ENCODE data around the gene CACNA2D3. TPM values are rescaled to one million over a fixed set of nuclear protein-coding genes. Genes with fewer than 3 reads are reported as not detected.

The CACNA2D3 gene
- total RNA-seq, 4 donors from 2014 or later = 0.30 to 9.6 (median 3.9) TPM

GRCh38 chr3:54309601-54310000 is 187.2 kb downstream of the CACNA2D3 start:
- H3K36me3 ChIP-seq = no peaks in the 10 kb centered on the region

GRCh38 chr3:54311211-54311747 is 188.9 kb downstream of the CACNA2D3 start:
- TF ChIP-seq POLR2A (IDR thresholded peaks at IDR 0.05) = no peak
- TF ChIP-seq CTCF (IDR thresholded peaks at IDR 0.05) = no peak
- TF ChIP-seq EP300 (IDR thresholded peaks at IDR 0.05) = no peak
- H3K27me3 ChIP-seq = no peaks in the 10 kb centered on the region
- no peaks in the 10 kb centered on the region for H3K4me1 ChIP-seq
- H3K36me3 ChIP-seq = no peaks in the 10 kb centered on the region
- WGBS, 2 donors = 78 to 91% methylated on average over 6 of the region's 6 CpGs
- DNase-seq (ENCODE audit: low spot score in 2 of 2) = no peak
- H3K27ac ChIP-seq = no peak overlapping the region
- peaks cover 0 to 8% (median 0%) of the 10 kb centered on the region in 4 donors for H3K9me3 ChIP-seq
- H3K4me3 ChIP-seq = no peak overlapping the region

More at GRCh38 chr3:54309601-54310000, 187.2 kb downstream of the CACNA2D3 start:
- Histone ChIP-seq H3K9me3 (peaks cover 0 to 5% (median 0%) of the 10 kb centered on the region in 4 donors), H3K4me3 (no peak overlapping the region), H3K27me3 (no peaks in the 10 kb centered on the region), H3K4me1 (no peaks in the 10 kb centered on the region), H3K27ac (no peak overlapping the region)
- no peak for DNase-seq (ENCODE audit: low spot score in 2 of 2)
- no peak for TF ChIP-seq EP300 (IDR thresholded peaks at IDR 0.05)
- TF ChIP-seq POLR2A (IDR thresholded peaks at IDR 0.05) = no peak
- no peak for TF ChIP-seq CTCF (IDR thresholded peaks at IDR 0.05)
- WGBS, 2 donors = 50 to 57% methylated on average over 6 of the region's 6 CpGs

GRCh38 chr3:54312156-54312899 is 190.0 kb downstream of the CACNA2D3 start:
- peaks cover 0 to 8% (median 0%) of the 10 kb centered on the region in 4 donors for H3K9me3 ChIP-seq
- H3K27me3 ChIP-seq = no peaks in the 10 kb centered on the region
- WGBS, 2 donors = 61% methylated on average over 9 of the region's 9 CpGs
- TF ChIP-seq CTCF (IDR thresholded peaks at IDR 0.05) (no peak), EP300 (IDR thresholded peaks at IDR 0.05) (no peak), POLR2A (IDR thresholded peaks at IDR 0.05) (no peak)
- no peaks in the 10 kb centered on the region for H3K4me1 ChIP-seq
- H3K36me3 ChIP-seq = no peaks in the 10 kb centered on the region
- no peak for DNase-seq (ENCODE audit: low spot score in 2 of 2)
- no peak overlapping the region for H3K4me3 ChIP-seq
- no peak overlapping the region for H3K27ac ChIP-seq

GRCh38 chr3:54313418-54313817 is 191.1 kb downstream of the CACNA2D3 start:
- Histone ChIP-seq H3K27ac (no peak overlapping the region), H3K9me3 (peaks cover 0 to 5% (median 0%) of the 10 kb centered on the region in 4 donors), H3K4me1 (no peaks in the 10 kb centered on the region), H3K27me3 (no peaks in the 10 kb centered on the region), H3K36me3 (no peaks in the 10 kb centered on the region), H3K4me3 (no peak overlapping the region)
- TF ChIP-seq POLR2A (IDR thresholded peaks at IDR 0.05) (no peak), CTCF (IDR thresholded peaks at IDR 0.05) (no peak), EP300 (IDR thresholded peaks at IDR 0.05) (no peak)
- DNase-seq (ENCODE audit: low spot score in 2 of 2) = no peak
- 81 to 88% methylated on average over 5 of the region's 5 CpGs for WGBS, 2 donors

GRCh38 chr3:54321520-54321919 is 199.2 kb downstream of the CACNA2D3 start:
- no peak for TF ChIP-seq POLR2A (IDR thresholded peaks at IDR 0.05)
- TF ChIP-seq CTCF (IDR thresholded peaks at IDR 0.05) = no peak
- no peak for TF ChIP-seq EP300 (IDR thresholded peaks at IDR 0.05)
- DNase-seq (ENCODE audit: low spot score in 2 of 2) = no peak
- Histone ChIP-seq H3K27ac (no peak overlapping the region), H3K4me3 (no peak overlapping the region), H3K27me3 (no peaks in the 10 kb centered on the region), H3K36me3 (no peaks in the 10 kb centered on the region), H3K9me3 (no peaks in the 10 kb centered on the region), H3K4me1 (no peaks in the 10 kb centered on the region)
- 26 to 28% methylated on average over 5 of the region's 5 CpGs for WGBS, 2 donors

Data from tibial nerve (tissue), 4 donors.